H7 (cell line): ENCODE data around the gene FICD. TPM values are rescaled to one million over a fixed set of nuclear protein-coding genes. Genes with fewer than 3 reads are reported as not detected.

Experiments used
- DNase-seq: peaks from one replicate; pipeline ENCODE4 v3.0.0; 2012
- H3K27me3 ChIP-seq: 2 replicates; pipeline ENCODE4 v1.6.0; 2011; ENCODE audit warnings: mild to moderate bottlenecking, low read length; ENCODE audit not compliant: control insufficient read depth, insufficient read depth
- H3K36me3 ChIP-seq: replicated peaks from 2 replicates; pipeline ENCODE4 v1.5.1; 2011; ENCODE audit warnings: low read length; ENCODE audit not compliant: control insufficient read depth, insufficient read depth
- H3K4me3 ChIP-seq: 2 replicates; pipeline ENCODE4 v1.5.1; 2011; ENCODE audit warnings: low read depth, mild to moderate bottlenecking, control low read depth, low read length, moderate library complexity; ENCODE audit not compliant: insufficient read depth
- total RNA-seq: library from RNA; depleted of rRNA; stranded (reverse); fragments of >200 nt; shearing (Covaris generic); gene quantifications from 2 replicates; pipeline ENCODE4 v1.2.3, GENCODE V29; 2014; rRNA removed

FICD gene
- 4.4 and 5.7 TPM in 2 replicates for total RNA-seq

- Histone ChIP-seq H3K27me3 (no peaks in the 10 kb centered on the region), H3K36me3 (peaks cover 12% of the 10 kb centered on the region), H3K4me3 (peak within 1 kb of the TSS; percentile 91)
- DNase-seq = peak; percentile 97
Measured at GRCh38 chr12:108514973-108515814, at the start of gene FICD. Gene FICD (plus strand): TSS chr12:108515277. CDS start chr12:108516973, 1,696 bp downstream.

- Histone ChIP-seq H3K27me3 (no peaks in the 10 kb centered on the region), H3K36me3 (no peaks in the 10 kb centered on the region), H3K4me3 (no peak overlapping the region)
- DNase-seq = no peak
Measured at GRCh38 chr12:108465417-108465816, 49.7 kb upstream of the FICD start.

- DNase-seq = peak; percentile 75
- Histone ChIP-seq H3K4me3 (no peak overlapping the region), H3K36me3 (no peaks in the 10 kb centered on the region), H3K27me3 (no peaks in the 10 kb centered on the region)
Measured at GRCh38 chr12:108468196-108468968, 46.7 kb upstream of the FICD start.

- no peaks in the 10 kb centered on the region for H3K27me3 ChIP-seq
- no peak overlapping the region for H3K4me3 ChIP-seq
- no peaks in the 10 kb centered on the region for H3K36me3 ChIP-seq
- DNase-seq = no peak
Measured at GRCh38 chr12:108473400-108474055, 41.5 kb upstream of the FICD start.

GRCh38 chr12:108475396-108475795, 39.7 kb upstream of the FICD start:
- Histone ChIP-seq H3K27me3 (no peaks in the 10 kb centered on the region), H3K36me3 (no peaks in the 10 kb centered on the region), H3K4me3 (no peak overlapping the region)
- DNase-seq = no peak

GRCh38 chr12:108477055-108477880, 37.8 kb upstream of the FICD start:
- Histone ChIP-seq H3K27me3 (no peaks in the 10 kb centered on the region), H3K4me3 (no peak overlapping the region), H3K36me3 (no peaks in the 10 kb centered on the region)
- no peak for DNase-seq

- Histone ChIP-seq H3K4me3 (no peak overlapping the region), H3K27me3 (no peaks in the 10 kb centered on the region), H3K36me3 (no peaks in the 10 kb centered on the region)
- DNase-seq = no peak
Measured at GRCh38 chr12:108477881-108478259, 37.2 kb upstream of the FICD start.

- Histone ChIP-seq H3K36me3 (no peaks in the 10 kb centered on the region), H3K27me3 (no peaks in the 10 kb centered on the region), H3K4me3 (no peak overlapping the region)
- no peak for DNase-seq
Measured at GRCh38 chr12:108478611-108479206, 36.4 kb upstream of the FICD start.

GRCh38 chr12:108479364-108480070, 35.6 kb upstream of the FICD start:
- no peak for DNase-seq
- H3K27me3 ChIP-seq = no peaks in the 10 kb centered on the region
- no peaks in the 10 kb centered on the region for H3K36me3 ChIP-seq
- H3K4me3 ChIP-seq = no peak overlapping the region

- DNase-seq = no peak
- Histone ChIP-seq H3K4me3 (no peak overlapping the region), H3K27me3 (no peaks in the 10 kb centered on the region), H3K36me3 (no peaks in the 10 kb centered on the region)
Measured at GRCh38 chr12:108482717-108483212, 32.3 kb upstream of the FICD start.

- H3K4me3 ChIP-seq = no peak overlapping the region
- no peak for DNase-seq
- H3K27me3 ChIP-seq = no peaks in the 10 kb centered on the region
- no peaks in the 10 kb centered on the region for H3K36me3 ChIP-seq
Measured at GRCh38 chr12:108483213-108484059, 31.6 kb upstream of the FICD start.

- no peak for DNase-seq
- H3K4me3 ChIP-seq = no peak overlapping the region
- H3K36me3 ChIP-seq = no peaks in the 10 kb centered on the region
- H3K27me3 ChIP-seq = no peaks in the 10 kb centered on the region
Measured at GRCh38 chr12:108484431-108484830, 30.6 kb upstream of the FICD start.
